ENCODE data around the gene GRIA4. TPM values are rescaled to one million over a fixed set of nuclear protein-coding genes. Genes with fewer than 3 reads are reported as not detected.

Gene GRIA4
- total RNA-seq, 2 donors from 2014 or later: not detected

DNA sequence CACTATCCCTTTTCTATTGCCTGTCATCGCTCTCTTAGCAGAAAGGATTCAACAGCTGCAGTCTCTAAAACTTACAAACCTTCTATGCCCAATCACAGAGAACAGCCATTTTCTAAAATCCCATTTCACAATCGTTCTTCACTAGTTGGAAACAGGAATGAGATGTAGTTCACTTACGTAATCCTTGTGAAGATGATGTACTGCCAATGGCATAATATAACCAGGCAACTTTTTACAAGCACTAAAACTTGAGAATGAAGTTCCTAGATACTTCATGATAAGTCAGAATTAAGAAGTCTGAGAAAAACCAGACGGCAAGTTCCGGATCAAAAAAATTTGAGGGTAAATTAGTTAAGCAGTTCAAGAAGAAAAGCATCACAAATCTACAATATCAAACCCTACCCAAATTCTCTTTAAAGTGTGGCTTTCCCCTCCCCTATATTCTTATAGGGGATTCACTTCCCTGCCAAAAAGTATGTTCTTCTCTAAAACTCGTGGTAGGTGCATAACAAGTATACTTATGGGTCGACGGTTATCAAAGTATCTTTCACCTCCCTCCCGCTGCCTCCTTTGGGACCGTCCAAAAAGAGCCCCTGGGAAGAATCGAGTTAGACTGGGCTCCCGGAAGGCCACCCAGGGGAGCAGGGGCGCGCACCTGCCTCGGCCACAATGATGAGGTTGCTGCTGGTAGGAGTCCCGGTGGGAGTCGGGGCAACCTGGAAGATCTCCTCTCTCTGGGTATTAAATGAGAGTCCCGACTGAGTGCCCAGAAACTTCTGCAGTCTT is 411.5 kb downstream of the GRIA4 start:
- H3K4me1 Mint-ChIP-seq (ENCODE audit: low read depth in 2 of 2): peaks cover 34 to 45% of the 10 kb centered on the region in 2 donors
- H3K9me3 Mint-ChIP-seq: peaks cover 2% of the 10 kb centered on the region
- DNase-seq (ENCODE audit: low spot score): no peak
- peak overlapping the region; percentile 97 for H3K4me3 Mint-ChIP-seq
- peaks cover 4 to 10% of the 10 kb centered on the region in 2 donors for H3K27me3 Mint-ChIP-seq
- H3K36me3 Mint-ChIP-seq: peaks cover 25% of the 10 kb centered on the region
- peak overlapping the region; percentile 87 to 88 for H3K27ac Mint-ChIP-seq
- peak in 1 of 2 donors; percentile 0 for ATAC-seq

DNA sequence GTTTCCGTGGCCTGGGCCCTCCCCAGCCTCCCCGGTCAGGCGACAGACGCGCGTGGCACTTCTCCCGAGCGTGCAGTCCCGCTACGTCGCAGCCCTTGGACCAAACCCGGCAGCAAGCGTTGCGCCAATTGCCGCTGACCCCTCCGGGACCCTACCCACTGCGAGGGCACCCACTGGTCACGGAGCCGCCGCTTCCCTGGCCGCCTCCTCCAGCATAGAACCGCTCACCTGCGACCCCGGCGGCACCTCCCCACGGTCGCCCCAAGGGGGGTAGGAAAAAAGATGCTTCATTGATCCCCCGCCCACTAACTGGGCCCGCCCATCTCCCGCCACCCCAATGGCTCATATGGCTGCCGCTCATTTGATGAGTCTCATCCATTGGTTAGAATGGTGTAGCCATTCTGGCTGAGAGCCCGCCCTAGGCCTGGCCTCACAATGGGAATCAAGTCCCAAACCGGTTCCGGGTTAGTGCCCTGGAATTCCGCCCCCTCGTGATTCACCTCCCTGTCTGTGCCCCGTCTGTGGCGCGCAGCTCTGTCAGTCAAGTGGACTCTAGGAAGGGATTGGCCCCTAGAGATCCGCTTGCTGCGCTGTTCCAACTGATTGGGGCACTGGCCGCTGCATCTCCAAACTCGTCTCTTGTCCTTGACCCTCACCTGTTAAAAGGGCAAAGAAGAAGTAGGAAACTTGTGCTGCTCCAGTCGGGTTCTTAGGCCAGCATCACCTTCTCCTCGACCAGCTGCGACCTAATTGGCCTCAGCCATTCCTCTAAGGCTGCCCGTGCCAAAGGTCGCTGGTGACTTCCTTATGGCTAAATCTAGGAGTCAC is 412.3 kb downstream of the GRIA4 start, which contains the start of gene MSANTD4:
MSANTD4 (minus strand) TSS at position 274 of the 828 bp plus-strand sequence. CDS start 11,323 bp downstream, outside the sequence.
- DNase-seq (ENCODE audit: low spot score) (peak; percentile 98), ATAC-seq (peak; percentile 99)
- peak within 1 kb of the TSS; percentile 87 to 88 for H3K27ac Mint-ChIP-seq
- H3K27me3 Mint-ChIP-seq: peaks cover 8 to 18% of the 10 kb centered on the region in 2 donors
- H3K36me3 Mint-ChIP-seq: peaks cover 23% of the 10 kb centered on the region
- peak within 1 kb of the TSS; percentile 97 for H3K4me3 Mint-ChIP-seq
- peaks cover 2% of the 10 kb centered on the region for H3K9me3 Mint-ChIP-seq
- peaks cover 30 to 40% of the 10 kb centered on the region in 2 donors for H3K4me1 Mint-ChIP-seq (ENCODE audit: low read depth in 2 of 2)

DNA sequence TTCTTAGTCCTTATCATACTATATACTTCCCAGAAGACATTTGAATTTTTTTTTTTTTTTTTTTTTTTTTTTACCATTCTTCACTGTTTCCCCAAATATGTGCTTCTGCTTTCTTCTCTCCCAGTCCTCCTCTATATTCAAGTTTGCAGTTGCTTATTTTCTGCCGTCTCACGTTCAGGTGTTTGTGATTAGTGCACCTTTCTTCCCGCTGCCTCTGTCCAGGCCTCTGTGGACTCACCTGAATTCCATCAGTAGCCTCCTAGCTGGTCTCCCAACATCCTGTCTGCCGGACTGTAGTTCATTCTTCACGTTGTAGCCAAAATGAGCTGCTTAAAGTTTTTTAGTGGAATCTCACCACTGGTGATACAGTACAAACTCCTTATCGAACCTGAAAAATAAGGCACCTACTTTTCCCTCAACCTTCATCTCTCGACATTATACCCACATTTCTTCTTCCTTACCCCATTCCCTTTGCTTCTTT is 413.0 kb downstream of the GRIA4 start:
- Mint-ChIP-seq H3K4me1 (ENCODE audit: low read depth in 2 of 2) (peaks cover 30 to 40% of the 10 kb centered on the region in 2 donors), H3K27ac (peak overlapping the region; percentile 87 to 88), H3K4me3 (peak overlapping the region; percentile 97), H3K27me3 (peaks cover 11 to 24% of the 10 kb centered on the region in 2 donors), H3K9me3 (peaks cover 2% of the 10 kb centered on the region), H3K36me3 (peaks cover 23% of the 10 kb centered on the region)
- no peak for ATAC-seq
- no peak for DNase-seq (ENCODE audit: low spot score)

DNA sequence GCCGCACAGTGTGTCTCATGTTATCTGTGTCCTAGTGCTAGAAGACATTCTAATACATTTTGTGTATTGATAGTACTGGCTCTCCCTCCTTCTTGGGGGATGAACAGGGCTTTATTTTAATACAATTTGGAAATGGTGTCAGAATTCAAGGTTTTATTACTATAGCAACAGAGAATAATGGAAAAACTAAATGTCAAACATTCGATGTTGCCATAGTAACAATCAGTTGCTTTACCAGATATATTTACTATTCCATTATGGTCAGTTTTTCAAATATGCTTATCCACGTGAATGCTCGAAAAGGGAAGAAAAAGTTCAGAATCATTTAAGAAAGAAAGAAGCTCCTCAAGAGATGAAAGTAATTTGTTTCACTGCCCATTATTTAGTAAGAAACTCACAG is 420.7 kb downstream of the GRIA4 start:
- DNase-seq (ENCODE audit: low spot score): no peak
- Mint-ChIP-seq H3K4me3 (no peak overlapping the region), H3K27me3 (peaks cover 38 to 69% of the 10 kb centered on the region in 2 donors), H3K27ac (no peak overlapping the region), H3K9me3 (no peaks in the 10 kb centered on the region), H3K4me1 (ENCODE audit: low read depth in 2 of 2) (no peaks in the 10 kb centered on the region), H3K36me3 (no peaks in the 10 kb centered on the region)
- no peak for ATAC-seq

DNA sequence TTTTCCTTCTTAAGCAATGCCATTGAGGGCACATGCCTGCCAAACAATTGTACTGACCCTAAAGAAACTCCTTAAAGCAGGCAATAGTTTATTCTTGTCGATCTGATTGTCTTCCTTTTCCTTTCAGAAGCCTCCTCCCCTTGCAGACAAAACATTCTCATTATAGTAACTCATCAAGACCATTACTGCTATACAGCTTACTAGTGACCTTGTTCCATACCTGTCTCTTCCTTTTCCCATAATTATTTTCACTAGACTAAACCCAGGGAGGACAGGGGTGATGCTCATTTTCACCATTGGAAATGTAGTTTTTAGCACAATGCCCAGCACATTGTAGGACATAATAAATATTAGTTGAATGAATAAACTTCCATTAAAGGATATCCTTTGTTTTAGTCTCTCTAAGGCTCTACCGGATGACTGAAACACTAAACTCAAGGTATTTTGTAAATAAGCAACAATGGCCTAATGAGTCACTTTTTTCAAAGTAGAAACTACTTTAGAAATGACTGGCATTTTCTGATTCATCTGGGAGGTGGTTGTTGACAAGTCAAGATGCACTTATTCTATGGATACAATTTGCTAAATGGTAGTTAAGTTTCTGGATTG is 421.4 kb downstream of the GRIA4 start:
- DNase-seq (ENCODE audit: low spot score) (no peak), ATAC-seq (no peak)
- Mint-ChIP-seq H3K27ac (no peak overlapping the region), H3K36me3 (no peaks in the 10 kb centered on the region), H3K27me3 (peaks cover 35 to 69% of the 10 kb centered on the region in 2 donors), H3K9me3 (no peaks in the 10 kb centered on the region), H3K4me1 (ENCODE audit: low read depth in 2 of 2) (no peaks in the 10 kb centered on the region), H3K4me3 (no peak overlapping the region)

All from natural killer cell treated with Interleukin-12 subunit alpha and Interleukin-12 subunit beta and Interleukin-15 and Interleukin-18, amount 100 ng/mL, for 72 hours (primary cell).